NCI-H1105 (cell line): ENCODE measurements around the gene IGF2R.

Experiments used
- DNase-seq: peaks from one replicate; lab custom pipeline; 2025; lab: John Stamatoyannopoulos, UW

Gene IGF2R

GRCh38 chr6:159977255-159977903, 8.5 kb downstream of the IGF2R start:
- no peak for DNase-seq

- no peak for DNase-seq
Observed at GRCh38 chr6:159977904-159978268, 9.0 kb downstream of the IGF2R start.

GRCh38 chr6:159978291-159979135, 9.6 kb downstream of the IGF2R start:
- no peak for DNase-seq

- DNase-seq: no peak
Observed at GRCh38 chr6:159979136-159979874, 10.4 kb downstream of the IGF2R start.

- DNase-seq: no peak
Observed at GRCh38 chr6:159980474-159980873, 11.6 kb downstream of the IGF2R start.

GRCh38 chr6:159981071-159981402, 12.2 kb downstream of the IGF2R start:
- no peak for DNase-seq

- DNase-seq: no peak
Observed at GRCh38 chr6:159981403-159982245, 12.7 kb downstream of the IGF2R start.

- DNase-seq: no peak
Observed at GRCh38 chr6:159982731-159983506, 14.0 kb downstream of the IGF2R start.

- no peak for DNase-seq
Observed at GRCh38 chr6:159983641-159984080, 14.8 kb downstream of the IGF2R start.

- DNase-seq: no peak
Observed at GRCh38 chr6:159984268-159984786, 15.4 kb downstream of the IGF2R start.

GRCh38 chr6:159985296-159985945, 16.5 kb downstream of the IGF2R start:
- no peak for DNase-seq

GRCh38 chr6:159988983-159989454, 20.1 kb downstream of the IGF2R start:
- DNase-seq: no peak

GRCh38 chr6:159989492-159990480, 20.9 kb downstream of the IGF2R start:
- no peak for DNase-seq

- no peak for DNase-seq
Observed at GRCh38 chr6:159992366-159992765, 23.5 kb downstream of the IGF2R start.

GRCh38 chr6:159995405-159995804, 26.5 kb downstream of the IGF2R start:
- DNase-seq: no peak

GRCh38 chr6:159996087-159996622, 27.3 kb downstream of the IGF2R start:
- no peak for DNase-seq

- DNase-seq: no peak
Observed at GRCh38 chr6:159996626-159997497, 28.0 kb downstream of the IGF2R start.
